ENCODE measurements around the gene VIPR1.

DNA sequence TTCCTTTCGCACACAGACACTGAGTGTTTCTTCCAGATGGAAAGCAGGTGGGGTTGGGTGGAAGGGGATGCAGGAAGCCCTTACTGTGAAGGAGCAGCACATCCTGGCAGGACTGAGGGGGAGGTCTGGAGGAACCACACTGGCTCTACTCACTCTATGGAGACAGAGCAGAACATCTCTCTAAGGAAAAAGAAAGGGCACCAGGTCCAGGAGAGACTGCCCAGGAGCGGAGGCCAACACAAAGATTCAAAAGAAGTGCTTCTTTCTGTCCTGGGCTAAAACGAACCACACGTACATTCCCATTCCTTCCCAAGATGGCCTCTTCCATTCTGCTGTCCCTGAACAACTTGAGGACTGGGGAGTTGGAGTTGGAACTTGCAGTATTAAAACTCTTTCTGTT, 13.8 kb upstream of the VIPR1 start:
- TF ChIP-seq REST (IDR thresholded peaks at IDR 0.05; ENCODE audit: insufficient read depth in 1 of 2, low read depth in 2 of 2, low read length in 2 of 2) (no peak), POLR2AphosphoS5 (IDR thresholded peaks at IDR 0.05; ENCODE audit: low read depth, low read length) (no peak), TAF1 (IDR thresholded peaks at IDR 0.05; ENCODE audit: borderline replicate concordance, insufficient read depth, low read length) (no peak)
